OCI-LY3 (cell line): ENCODE results near the gene MBTPS2.

ENCODE experiments used
- H2AFZ ChIP-seq: fragments of 200-600, 300-600 bp; shearing (Covaris generic); 2 replicates; pipeline ENCODE4 v1.6.0; 2014; ENCODE audit warnings: antibody characterized with exemption, low read depth, low read length
- H3K27ac ChIP-seq: fragments of 200-600, 300-600 bp; sonication (generic); 2 replicates; pipeline ENCODE4 v1.5.1; 2014; ENCODE audit warnings: mild to moderate bottlenecking, low read length, moderate library complexity, mixed read lengths
- H3K27me3 ChIP-seq: fragments of 200-600, 300-600 bp; sonication (generic); 2 replicates; pipeline ENCODE4 v1.6.1; 2014; ENCODE audit warnings: low read depth, low read length, mixed read lengths
- H3K36me3 ChIP-seq: fragments of 200-600, 300-600 bp; sonication (generic); replicated peaks from 2 replicates; pipeline ENCODE3; 2014; ENCODE audit warnings: low read depth, low read length, mixed read lengths
- H3K4me1 ChIP-seq: fragments of 300-600, 200-600 bp; sonication (generic); 2 replicates; pipeline ENCODE4 v1.6.1; 2014; ENCODE audit warnings: low read length, mixed read lengths
- H3K4me2 ChIP-seq: fragments of 200-600, 300-600 bp; sonication (generic); 2 replicates; pipeline ENCODE4 v1.6.1; 2014; ENCODE audit warnings: low read length, mixed read lengths
- H3K4me3 ChIP-seq: fragments of 300-600, 200-600 bp; sonication (generic); 2 replicates; pipeline ENCODE4 v1.5.1; 2014; ENCODE audit warnings: antibody characterized with exemption, mild to moderate bottlenecking, low read length, moderate library complexity
- H3K79me2 ChIP-seq: fragments of 300-600, 200-600 bp; shearing (Covaris generic); 2 replicates; pipeline ENCODE4 v1.6.1; 2014; ENCODE audit warnings: mild to moderate bottlenecking, low read length, mixed read lengths
- H3K9ac ChIP-seq: fragments of 300-600, 200-600 bp; shearing (Covaris generic); 2 replicates; pipeline ENCODE4 v1.6.0; 2014; ENCODE audit warnings: mild to moderate bottlenecking, low read length, moderate library complexity
- H3K9me3 ChIP-seq: fragments of 200-600, 300-600 bp; shearing (Covaris generic); 2 replicates; pipeline ENCODE4 v1.6.1; 2014; ENCODE audit warnings: low read length, mixed read lengths; ENCODE audit not compliant: insufficient read depth
- H4K20me1 ChIP-seq: fragments of 200-600, 300-600 bp; sonication (generic); 2 replicates; pipeline ENCODE4 v1.6.1; 2016; ENCODE audit warnings: low read length, mixed read lengths; ENCODE audit not compliant: insufficient read depth
- CTCF ChIP-seq: fragments of 200-600, 300-600 bp; sonication (generic); IDR thresholded peaks from 2 replicates; pipeline ENCODE4 v1.5.1; 2014; ENCODE audit warnings: antibody characterized with exemption, low read length, low read depth
- EZH2phosphoT487 ChIP-seq: fragments of 200-600 bp; shearing (Covaris generic); IDR thresholded peaks from 2 replicates; pipeline ENCODE4 v1.6.1; 2018; ENCODE audit warnings: antibody characterized with exemption, mixed run types, low read depth

MBTPS2 gene

DNA sequence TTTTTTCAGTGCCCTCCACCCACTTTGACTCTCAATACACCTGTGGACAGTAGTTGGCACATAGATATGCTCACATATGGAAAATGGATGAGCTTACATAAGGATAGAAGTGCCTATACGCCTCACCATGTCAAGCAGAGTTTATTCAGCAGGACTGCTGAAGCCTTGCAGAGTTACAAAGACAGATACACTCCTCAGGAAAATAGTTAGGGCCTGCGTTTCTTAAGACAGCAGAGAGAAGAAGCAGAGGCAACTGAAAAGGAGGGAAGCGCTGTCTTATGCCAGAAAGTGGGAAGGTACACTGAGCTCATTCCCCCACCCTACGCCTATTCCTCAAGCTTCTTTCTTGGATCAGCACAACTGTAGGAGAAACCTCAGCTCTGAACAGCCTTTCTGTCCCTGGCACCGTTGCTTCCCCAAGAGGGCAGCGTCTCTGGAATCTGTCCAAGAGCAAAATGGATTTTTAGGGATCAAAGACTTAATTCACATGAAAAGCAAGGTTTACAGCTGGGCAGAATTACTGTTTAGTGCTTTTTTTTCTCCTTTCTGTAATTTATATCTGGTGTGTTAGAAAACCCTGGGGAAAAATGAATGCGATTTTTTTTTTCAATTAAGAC lies 37.3 kb upstream of the MBTPS2 start:
- no peak overlapping the region for H3K4me3 ChIP-seq
- TF ChIP-seq EZH2phosphoT487: no peak
- TF ChIP-seq CTCF: no peak
- peaks cover 29% of the 10 kb centered on the region for H3K4me1 ChIP-seq
- no peak overlapping the region for H3K9ac ChIP-seq
- H3K9me3 ChIP-seq: no peaks in the 10 kb centered on the region
- H3K27me3 ChIP-seq: no peaks in the 10 kb centered on the region
- H3K79me2 ChIP-seq: no peaks in the 10 kb centered on the region
- H3K4me2 ChIP-seq: no peak overlapping the region
- no peaks in the 10 kb centered on the region for H4K20me1 ChIP-seq
- no peak overlapping the region for H3K27ac ChIP-seq
- H3K36me3 ChIP-seq: no peaks in the 10 kb centered on the region
- H2AFZ ChIP-seq: no peak overlapping the region

- no peak overlapping the region for H3K27ac ChIP-seq
- H4K20me1 ChIP-seq: no peaks in the 10 kb centered on the region
- no peaks in the 10 kb centered on the region for H3K27me3 ChIP-seq
- TF ChIP-seq CTCF (no peak), EZH2phosphoT487 (no peak)
- H3K9me3 ChIP-seq: no peaks in the 10 kb centered on the region
- no peaks in the 10 kb centered on the region for H3K36me3 ChIP-seq
- peaks cover 29% of the 10 kb centered on the region for H3K4me1 ChIP-seq
- no peak overlapping the region for H3K9ac ChIP-seq
- no peaks in the 10 kb centered on the region for H3K79me2 ChIP-seq
- H2AFZ ChIP-seq: no peak overlapping the region
- H3K4me2 ChIP-seq: no peak overlapping the region
- H3K4me3 ChIP-seq: no peak overlapping the region
Observed at GRCh38 chrX:21802839-21803238, 36.6 kb upstream of the MBTPS2 start.

GRCh38 chrX:21806691-21807090 lies 32.7 kb upstream of the MBTPS2 start:
- Histone ChIP-seq H3K79me2 (no peaks in the 10 kb centered on the region), H3K27ac (no peak overlapping the region), H3K4me1 (no peaks in the 10 kb centered on the region), H3K9me3 (no peaks in the 10 kb centered on the region), H3K4me2 (no peak overlapping the region), H3K4me3 (no peak overlapping the region), H2AFZ (no peak overlapping the region), H3K36me3 (no peaks in the 10 kb centered on the region), H4K20me1 (no peaks in the 10 kb centered on the region), H3K27me3 (no peaks in the 10 kb centered on the region), H3K9ac (no peak overlapping the region)
- no peak for TF ChIP-seq EZH2phosphoT487
- TF ChIP-seq CTCF: no peak

DNA sequence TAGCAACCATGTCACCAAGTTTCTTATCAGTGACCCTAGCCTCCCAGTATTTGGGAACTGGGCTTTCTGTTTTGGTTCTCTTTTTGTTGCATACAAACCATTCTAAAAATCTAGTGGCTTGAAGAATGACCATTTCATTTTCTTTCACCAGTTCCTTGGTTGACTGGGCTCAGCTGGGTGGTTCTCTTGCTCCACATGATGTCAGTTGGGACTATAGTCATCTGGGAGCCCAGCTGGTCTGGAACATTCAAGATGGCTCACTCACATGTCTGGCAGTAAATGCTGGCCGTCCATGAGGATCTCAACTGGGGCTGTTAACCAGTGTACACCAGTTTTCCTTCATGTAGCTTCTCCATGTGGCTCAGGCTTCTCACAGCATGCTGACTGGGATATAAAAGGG lies 27.6 kb upstream of the MBTPS2 start:
- Histone ChIP-seq H3K79me2 (no peaks in the 10 kb centered on the region), H3K27ac (no peak overlapping the region), H3K4me3 (no peak overlapping the region), H3K9ac (no peak overlapping the region), H3K4me1 (no peaks in the 10 kb centered on the region), H3K9me3 (no peaks in the 10 kb centered on the region), H3K27me3 (no peaks in the 10 kb centered on the region), H3K36me3 (no peaks in the 10 kb centered on the region), H3K4me2 (no peak overlapping the region), H2AFZ (no peak overlapping the region), H4K20me1 (no peaks in the 10 kb centered on the region)
- no peak for TF ChIP-seq EZH2phosphoT487
- TF ChIP-seq CTCF: no peak
